A549 (cell line): ENCODE results near the gene EOMES. TPM values are rescaled to one million over a fixed set of nuclear protein-coding genes. Genes with fewer than 3 reads are reported as not detected.

Experiments used
- ATAC-seq, 2 experiments: fragments of 200-7000 bp in 1 of 2; fragments of >200 bp in 1 of 2; cut with Nextera tagmentation in 1 of 2; cut with Tn5 transposase in 1 of 2; 3 replicates each; pipeline versions ENCODE4 v1.8.0 to v1.9.1; 2018 to 2020; ENCODE audit warnings: mild to moderate bottlenecking in 1 of 2, moderate library complexity in 1 of 2
- CTCF ChIA-PET: fragments of 300-600 bp; sonication (Branson Sonifier 250); formaldehyde crosslinking; extraction: SDS; loops from one replicate; lab custom pipeline; 2021; ENCODE audit warnings: antibody characterized with exemption, inconsistent platforms; lab: Yijun Ruan, JAX
- POLR2A ChIA-PET: fragments of 350-600 bp; formaldehyde crosslinking; extraction: SDS; loops from one replicate; lab custom pipeline; 2021; ENCODE audit warnings: antibody characterized with exemption, inconsistent platforms; lab: Yijun Ruan, JAX
- DNase-seq, 2 experiments: peaks; one replicate each; pipeline versions ENCODE4 v3.0.0 to v3.0.0-alpha.2; 2011 to 2016; ENCODE audit warnings: low read depth in 1 of 2, low spot score in 1 of 2
- FAIRE-seq: peaks from 2 replicates; lab custom pipeline; 2011; peaks lifted over from hg19 to GRCh38; lab: Jason Lieb, UNC
- H3K27ac ChIP-seq, 2 experiments: fragments of >200 bp; sonication (Bioruptor Twin); formaldehyde crosslinking; 3 replicates each; pipeline ENCODE4 v1.5.1; 2016 to 2017
- H3K4me1 ChIP-seq: fragments of >200 bp; sonication (Bioruptor Twin); formaldehyde crosslinking; 3 replicates; pipeline ENCODE4 v1.6.1; 2016
- H3K4me2 ChIP-seq: fragments of >200 bp; sonication (Bioruptor Twin); formaldehyde crosslinking; 3 replicates; pipeline ENCODE4 v1.6.1; 2016
- H3K4me3 ChIP-seq: fragments of >200 bp; sonication (Bioruptor Twin); formaldehyde crosslinking; 3 replicates; pipeline ENCODE4 v1.5.1; 2016
- H3K9me3 ChIP-seq: fragments of >200 bp; sonication (Bioruptor Twin); formaldehyde crosslinking; 3 replicates; pipeline ENCODE4 v1.6.1; 2016
- CBX2 ChIP-seq: fragments of 200-600 bp; sonication (generic); IDR thresholded peaks from 2 replicates; pipeline ENCODE4 v1.6.1; 2016; ENCODE audit warnings: low read depth, mild to moderate bottlenecking, borderline replicate concordance
- CEBPB ChIP-seq, 2 experiments: fragments of >200 bp in 1 of 2; sonication (Bioruptor Twin) in 1 of 2; formaldehyde crosslinking in 1 of 2; IDR thresholded peaks; 2 replicates each; pipeline ENCODE4 v1.6.1; 2012 to 2016
- CHD2 ChIP-seq: fragments of 150-350 bp; IDR thresholded peaks from 2 replicates; pipeline ENCODE4 v1.6.1; 2014; ENCODE audit warnings: low read length; ENCODE audit not compliant: partially characterized antibody
- EHMT2 ChIP-seq: fragments of 200-600 bp; sonication (generic); IDR thresholded peaks from 2 replicates; pipeline ENCODE4 v1.6.1; 2016; ENCODE audit warnings: antibody characterized with exemption, low read depth, mild to moderate bottlenecking, moderate library complexity
- EP300 ChIP-seq, 2 experiments: fragments of >200 bp; sonication (Bioruptor Twin); formaldehyde crosslinking; IDR thresholded peaks; 2 replicates in 1 of 2; 3 replicates in 1 of 2; pipeline ENCODE4 v1.6.1; 2016 to 2017
- FOSB ChIP-seq: fragments of 250-450 bp; sonication (Bioruptor Pico); IDR thresholded peaks from 2 replicates; pipeline ENCODE4 v1.5.0; 2020; ENCODE audit warnings: mild to moderate bottlenecking, moderate library complexity
- JUN ChIP-seq, 2 experiments: fragments of >200 bp; sonication (Bioruptor Twin); formaldehyde crosslinking; IDR thresholded peaks; 2 replicates in 1 of 2; 3 replicates in 1 of 2; pipeline ENCODE4 v1.6.1; 2016 to 2017
- KDM5A ChIP-seq: fragments of 200-600 bp; sonication (generic); IDR thresholded peaks from 2 replicates; pipeline ENCODE4 v1.6.1; 2016; ENCODE audit warnings: antibody characterized with exemption, mild to moderate bottlenecking
- MAZ ChIP-seq: fragments of 150-350 bp; IDR thresholded peaks from 2 replicates; pipeline ENCODE4 v1.6.1; 2014; ENCODE audit warnings: antibody characterized with exemption, low read depth, low read length, borderline replicate concordance
- NFE2L2 ChIP-seq: fragments of 150-350 bp; conservative IDR thresholded peaks from 2 replicates; pipeline ENCODE4 v1.6.1; 2014; ENCODE audit warnings: low read length
- NPAS2 ChIP-seq: fragments of 250-450 bp; sonication (Bioruptor Pico); IDR thresholded peaks from 2 replicates; pipeline ENCODE4 v1.8.0; 2022; ENCODE audit warnings: mild to moderate bottlenecking, moderate library complexity, borderline replicate concordance
- NR3C1 ChIP-seq: fragments of >200 bp; sonication (Bioruptor Twin); formaldehyde crosslinking; IDR thresholded peaks from 3 replicates; pipeline ENCODE4 v1.6.1; 2017
- PHF8 ChIP-seq: fragments of 200-600 bp; sonication (generic); IDR thresholded peaks from 2 replicates; pipeline ENCODE4 v1.6.1; 2016; ENCODE audit warnings: low read depth, mild to moderate bottlenecking, antibody characterized with exemption, moderate library complexity, borderline replicate concordance
- POLR2A ChIP-seq: IDR thresholded peaks from 2 replicates; pipeline ENCODE4 v1.6.1; 2012; ENCODE audit warnings: mild to moderate bottlenecking, low read length
- POLR2AphosphoS2 ChIP-seq: conservative IDR thresholded peaks from 2 replicates; pipeline ENCODE4 v1.6.1; 2012; ENCODE audit warnings: low read length, improper control_type of control experiment, inconsistent platforms
- RARB ChIP-seq: fragments of 250-450 bp; sonication (Bioruptor Pico); IDR thresholded peaks from 2 replicates; pipeline ENCODE4 v1.8.0; 2021; ENCODE audit warnings: mild to moderate bottlenecking, moderate library complexity
- RCOR1 ChIP-seq: fragments of 150-350 bp; IDR thresholded peaks from 2 replicates; pipeline ENCODE4 v1.6.1; 2014; ENCODE audit warnings: antibody characterized with exemption, low read length, low read depth
- RFX5 ChIP-seq: fragments of 450-650 bp; IDR thresholded peaks from 2 replicates; pipeline ENCODE4 v1.7.1; 2014; ENCODE audit warnings: antibody characterized with exemption, mild to moderate bottlenecking, moderate library complexity
- RNF2 ChIP-seq: fragments of 200-600 bp; sonication (generic); IDR thresholded peaks from 2 replicates; pipeline ENCODE4 v1.6.1; 2016; ENCODE audit warnings: low read depth, mild to moderate bottlenecking, antibody characterized with exemption, moderate library complexity, borderline replicate concordance
- SMC3 ChIP-seq: fragments of >200 bp; sonication (Bioruptor Twin); formaldehyde crosslinking; IDR thresholded peaks from 3 replicates; pipeline ENCODE4 v1.6.1; 2018; ENCODE audit warnings: inconsistent platforms
- TFCP2L1 ChIP-seq: fragments of 250-450 bp; sonication (Bioruptor Pico); IDR thresholded peaks from 2 replicates; pipeline ENCODE4 v1.5.0; 2021; ENCODE audit warnings: mild to moderate bottlenecking
- TP53 ChIP-seq: fragments of 250-450 bp; sonication (Bioruptor Pico); IDR thresholded peaks from 2 replicates; pipeline ENCODE4 v1.5.0; 2021; ENCODE audit warnings: mild to moderate bottlenecking, moderate library complexity
- ZC3H11A ChIP-seq: fragments of 450-650 bp; IDR thresholded peaks from 2 replicates; pipeline ENCODE4 v1.6.1; 2014; ENCODE audit warnings: antibody characterized with exemption, mild to moderate bottlenecking
- ZFP36 ChIP-seq: fragments of 450-650 bp; IDR thresholded peaks from 2 replicates; pipeline ENCODE4 v1.6.1; 2014; ENCODE audit warnings: borderline replicate concordance; ENCODE audit not compliant: partially characterized antibody
- ZNF302 ChIP-seq: fragments of 250-450 bp; sonication (Bioruptor Pico); IDR thresholded peaks from 2 replicates; pipeline ENCODE4 v1.9.0; 2021; ENCODE audit warnings: inconsistent platforms, mild to moderate bottlenecking, moderate library complexity
- ZSCAN20 ChIP-seq: fragments of 250-450 bp; sonication (Bioruptor Pico); IDR thresholded peaks from 2 replicates; pipeline ENCODE4 v1.8.0; 2022; ENCODE audit warnings: mild to moderate bottlenecking, moderate library complexity
- WGBS: methylation state at CpG from one replicate; pipeline ENCODE4 v1.1.6; 2017; ENCODE audit errors: missing lambda C conversion rate; 5-methylcytosine and 5-hydroxymethylcytosine counted together
- polyA plus RNA-seq, 4 experiments: library from polyadenylated mRNA; depleted of rRNA in 3 of 4; stranded (reverse); fragments of >200 nt; fragmentation: RNase III in 1 of 4; extraction: RNeasy Plus Mini Kit Qiagen cat#74134 plus additional on column Dnase treatment in 1 of 4; gene quantifications; 2 replicates in 3 of 4; 3 replicates in 1 of 4; pipeline ENCODE4 v1.2.3, GENCODE V29; 2011 to 2017
- TF ChIP-seq, protein P1 (sequence below): IDR thresholded peaks from 2 replicates; pipeline ENCODE4 v1.6.1; 2012
- TF ChIP-seq, protein P2 (sequence below): fragments of >200 bp; sonication (Bioruptor Twin); formaldehyde crosslinking; IDR thresholded peaks from 3 replicates; pipeline ENCODE4 v1.5.1; 2016
- TF ChIP-seq, protein P3 (sequence below): fragments of 450-650 bp; IDR thresholded peaks from 2 replicates; pipeline ENCODE4 v1.6.1; 2014; ENCODE audit warnings: antibody characterized with exemption
- TF ChIP-seq, protein P4 (sequence below): fragments of 200-600 bp; sonication (generic); IDR thresholded peaks from 2 replicates; pipeline ENCODE4 v1.6.1; 2016; ENCODE audit warnings: antibody characterized with exemption, mild to moderate bottlenecking, moderate library complexity

EOMES gene
- polyA plus RNA-seq, 2 of the 4 experiments (the other 2 are of a cell fraction) = 0.84 to 1.2 TPM

DNA sequence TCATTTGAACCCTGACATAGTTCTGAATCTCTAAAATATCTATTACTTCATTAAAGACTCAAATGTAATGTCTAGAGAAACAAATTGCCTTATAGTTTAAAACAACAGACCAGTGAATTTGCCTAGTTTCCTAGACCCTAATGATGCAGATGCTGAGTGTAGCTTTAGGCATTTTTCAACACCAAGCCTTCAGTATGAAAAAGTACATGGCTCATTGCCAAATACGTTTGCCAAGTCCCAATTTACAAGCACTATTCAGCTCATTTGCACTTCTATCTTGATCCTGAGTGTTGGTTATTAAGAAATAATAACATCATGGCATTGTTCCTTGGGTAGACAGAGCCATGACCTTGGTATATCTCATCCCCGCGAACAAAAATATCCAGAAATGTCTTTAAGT, 46.8 kb downstream of the EOMES start:
- peaks cover 39% of the 10 kb centered on the region for H3K4me1 ChIP-seq
- ATAC-seq (no peak), FAIRE-seq (no peak), DNase-seq (no peak)
- ChIA-PET CTCF (interaction anchor here (1.1 to 1.9 kb wide), 3 partner anchors 19 to 318 kb away, joined by 3 to 4 read pairs (median 3); no protein-coding TSS in a partner anchor), POLR2A (no interaction called here)
- TF ChIP-seq CHD2 (no peak), TP53 (CRISPR knock-in tag) (no peak), ZFP36 (no peak), RFX5 (no peak), SMC3 (no peak), EP300 (IDR thresholded peaks at IDR 0.05) (no peak), JUN (IDR thresholded peaks at IDR 0.05) (no peak)
- H3K9me3 ChIP-seq = no peaks in the 10 kb centered on the region
- WGBS = 67% methylated on average over 3 of the region's 3 CpGs
- H3K4me3 ChIP-seq = no peak overlapping the region
- peak overlapping the region in 1 of 2 experiments; percentile 62; a peak in 2 of 6 replicates for H3K27ac ChIP-seq
- no peak overlapping the region for H3K4me2 ChIP-seq

DNA sequence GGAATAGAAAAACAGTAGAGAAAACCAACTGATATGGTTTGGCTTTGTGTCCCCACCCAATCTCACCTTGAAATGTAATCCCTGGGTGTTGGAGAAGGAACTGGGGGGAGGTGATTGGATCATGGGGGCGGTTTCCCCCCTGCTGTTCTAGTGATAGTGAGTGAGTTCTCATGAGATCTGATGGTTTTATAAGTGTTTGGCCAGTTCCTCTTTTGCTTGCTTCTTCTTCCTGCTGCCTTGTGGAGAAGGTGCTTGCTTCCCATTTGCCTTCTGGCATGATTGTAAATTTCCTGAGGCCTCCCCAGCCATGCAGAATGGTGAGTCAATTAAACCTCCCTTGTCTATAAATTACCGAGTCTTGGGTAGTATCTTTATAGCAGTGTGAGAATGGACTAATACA, 48.4 kb downstream of the EOMES start:
- Histone ChIP-seq H3K27ac (peak overlapping the region in 1 of 2 experiments; percentile 38; a peak in 2 of 6 replicates), H3K4me1 (peaks cover 39% of the 10 kb centered on the region), H3K4me3 (no peak overlapping the region), H3K9me3 (no peaks in the 10 kb centered on the region), H3K4me2 (no peak overlapping the region)
- DNase-seq = no peak
- WGBS = 69% methylated on average over 2 of the region's 2 CpGs
- no peak for ATAC-seq
- TF ChIP-seq, protein P1, sequence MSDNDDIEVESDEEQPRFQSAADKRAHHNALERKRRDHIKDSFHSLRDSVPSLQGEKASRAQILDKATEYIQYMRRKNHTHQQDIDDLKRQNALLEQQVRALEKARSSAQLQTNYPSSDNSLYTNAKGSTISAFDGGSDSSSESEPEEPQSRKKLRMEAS = no peak
- no peak for TF ChIP-seq TFCP2L1 (CRISPR knock-in tag)
- no peak for TF ChIP-seq ZC3H11A
- TF ChIP-seq NR3C1 = no peak
- no peak for TF ChIP-seq CBX2
- TF ChIP-seq POLR2A = no peak
- no peak for TF ChIP-seq ZFP36
- no peak for TF ChIP-seq NPAS2 (CRISPR knock-in tag)
- no peak for TF ChIP-seq ZSCAN20
- no peak for TF ChIP-seq PHF8
- TF ChIP-seq EHMT2 = no peak
- TF ChIP-seq, protein P2, sequence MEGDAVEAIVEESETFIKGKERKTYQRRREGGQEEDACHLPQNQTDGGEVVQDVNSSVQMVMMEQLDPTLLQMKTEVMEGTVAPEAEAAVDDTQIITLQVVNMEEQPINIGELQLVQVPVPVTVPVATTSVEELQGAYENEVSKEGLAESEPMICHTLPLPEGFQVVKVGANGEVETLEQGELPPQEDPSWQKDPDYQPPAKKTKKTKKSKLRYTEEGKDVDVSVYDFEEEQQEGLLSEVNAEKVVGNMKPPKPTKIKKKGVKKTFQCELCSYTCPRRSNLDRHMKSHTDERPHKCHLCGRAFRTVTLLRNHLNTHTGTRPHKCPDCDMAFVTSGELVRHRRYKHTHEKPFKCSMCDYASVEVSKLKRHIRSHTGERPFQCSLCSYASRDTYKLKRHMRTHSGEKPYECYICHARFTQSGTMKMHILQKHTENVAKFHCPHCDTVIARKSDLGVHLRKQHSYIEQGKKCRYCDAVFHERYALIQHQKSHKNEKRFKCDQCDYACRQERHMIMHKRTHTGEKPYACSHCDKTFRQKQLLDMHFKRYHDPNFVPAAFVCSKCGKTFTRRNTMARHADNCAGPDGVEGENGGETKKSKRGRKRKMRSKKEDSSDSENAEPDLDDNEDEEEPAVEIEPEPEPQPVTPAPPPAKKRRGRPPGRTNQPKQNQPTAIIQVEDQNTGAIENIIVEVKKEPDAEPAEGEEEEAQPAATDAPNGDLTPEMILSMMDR = no peak
- TF ChIP-seq ZNF302 = no peak
- TF ChIP-seq RFX5 = no peak
- no peak for TF ChIP-seq MAZ
- no peak for TF ChIP-seq RARB (CRISPR knock-in tag)
- no peak for TF ChIP-seq KDM5A
- ChIA-PET CTCF (interaction anchor here (1.0 kb wide), 1 partner anchor 202 kb away, joined by 3 read pairs; no protein-coding TSS in a partner anchor), POLR2A (no interaction called here)
- no peak for FAIRE-seq

DNA sequence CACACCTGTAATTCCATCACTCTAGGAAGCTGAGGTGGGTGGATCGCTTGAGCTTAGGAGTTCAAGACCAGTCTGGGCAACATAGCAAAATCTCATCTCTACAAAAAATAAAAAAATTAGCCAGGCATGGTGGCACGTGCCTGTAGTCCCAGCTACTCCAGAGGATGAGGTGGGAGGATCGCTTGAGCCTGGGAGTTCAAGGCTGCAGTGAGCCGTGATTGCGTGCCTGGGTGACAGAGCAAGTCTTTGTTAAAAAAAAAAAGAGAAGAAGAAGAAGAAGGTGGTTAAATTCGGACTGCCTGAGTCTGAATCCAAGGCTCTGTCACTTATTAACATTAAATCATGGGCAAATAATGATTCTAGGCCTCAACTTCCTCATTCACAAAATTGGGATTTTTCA, 51.0 kb downstream of the EOMES start:
- 0 out of 6 replicates have a peak overlapping the region, but pooled peaks of 1 of the 2 experiments have one; percentile 16 for H3K27ac ChIP-seq
- no peak overlapping the region for H3K4me2 ChIP-seq
- ChIA-PET CTCF (interaction anchor here (2.6 kb wide), 1 partner anchor 10 kb away, joined by 11 read pairs; no protein-coding TSS in a partner anchor), POLR2A (interaction anchor here (0.5 kb wide), 1 partner anchor 10 kb away, joined by 3 read pairs; no protein-coding TSS in a partner anchor)
- FAIRE-seq = no peak
- no peaks in the 10 kb centered on the region for H3K9me3 ChIP-seq
- H3K4me3 ChIP-seq = no peak overlapping the region
- no peak for DNase-seq
- peaks cover 18% of the 10 kb centered on the region for H3K4me1 ChIP-seq
- 80% methylated on average over 6 of the region's 6 CpGs for WGBS
- ATAC-seq = no peak
- TF ChIP-seq EHMT2 (no peak), CEBPB (IDR thresholded peaks at IDR 0.05) (no peak), NFE2L2 (no peak), RFX5 (no peak), RNF2 (no peak), FOSB (CRISPR knock-in tag) (no peak), MAZ (no peak), POLR2AphosphoS2 (no peak), RCOR1 (no peak), ZNF302 (no peak)
- TF ChIP-seq, protein P3, sequence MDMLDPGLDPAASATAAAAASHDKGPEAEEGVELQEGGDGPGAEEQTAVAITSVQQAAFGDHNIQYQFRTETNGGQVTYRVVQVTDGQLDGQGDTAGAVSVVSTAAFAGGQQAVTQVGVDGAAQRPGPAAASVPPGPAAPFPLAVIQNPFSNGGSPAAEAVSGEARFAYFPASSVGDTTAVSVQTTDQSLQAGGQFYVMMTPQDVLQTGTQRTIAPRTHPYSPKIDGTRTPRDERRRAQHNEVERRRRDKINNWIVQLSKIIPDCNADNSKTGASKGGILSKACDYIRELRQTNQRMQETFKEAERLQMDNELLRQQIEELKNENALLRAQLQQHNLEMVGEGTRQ = no peak
- TF ChIP-seq, protein P4, sequence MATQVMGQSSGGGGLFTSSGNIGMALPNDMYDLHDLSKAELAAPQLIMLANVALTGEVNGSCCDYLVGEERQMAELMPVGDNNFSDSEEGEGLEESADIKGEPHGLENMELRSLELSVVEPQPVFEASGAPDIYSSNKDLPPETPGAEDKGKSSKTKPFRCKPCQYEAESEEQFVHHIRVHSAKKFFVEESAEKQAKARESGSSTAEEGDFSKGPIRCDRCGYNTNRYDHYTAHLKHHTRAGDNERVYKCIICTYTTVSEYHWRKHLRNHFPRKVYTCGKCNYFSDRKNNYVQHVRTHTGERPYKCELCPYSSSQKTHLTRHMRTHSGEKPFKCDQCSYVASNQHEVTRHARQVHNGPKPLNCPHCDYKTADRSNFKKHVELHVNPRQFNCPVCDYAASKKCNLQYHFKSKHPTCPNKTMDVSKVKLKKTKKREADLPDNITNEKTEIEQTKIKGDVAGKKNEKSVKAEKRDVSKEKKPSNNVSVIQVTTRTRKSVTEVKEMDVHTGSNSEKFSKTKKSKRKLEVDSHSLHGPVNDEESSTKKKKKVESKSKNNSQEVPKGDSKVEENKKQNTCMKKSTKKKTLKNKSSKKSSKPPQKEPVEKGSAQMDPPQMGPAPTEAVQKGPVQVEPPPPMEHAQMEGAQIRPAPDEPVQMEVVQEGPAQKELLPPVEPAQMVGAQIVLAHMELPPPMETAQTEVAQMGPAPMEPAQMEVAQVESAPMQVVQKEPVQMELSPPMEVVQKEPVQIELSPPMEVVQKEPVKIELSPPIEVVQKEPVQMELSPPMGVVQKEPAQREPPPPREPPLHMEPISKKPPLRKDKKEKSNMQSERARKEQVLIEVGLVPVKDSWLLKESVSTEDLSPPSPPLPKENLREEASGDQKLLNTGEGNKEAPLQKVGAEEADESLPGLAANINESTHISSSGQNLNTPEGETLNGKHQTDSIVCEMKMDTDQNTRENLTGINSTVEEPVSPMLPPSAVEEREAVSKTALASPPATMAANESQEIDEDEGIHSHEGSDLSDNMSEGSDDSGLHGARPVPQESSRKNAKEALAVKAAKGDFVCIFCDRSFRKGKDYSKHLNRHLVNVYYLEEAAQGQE = no peak
